IMR-90 (cell line): Measurements from ENCODE around the gene TTLL12. TPM values are rescaled to one million over a fixed set of nuclear protein-coding genes. Genes with fewer than 3 reads are reported as not detected.

Experiments
- ATAC-seq: fragments of 200-7000 bp; cut with Tn5 transposase; 2 replicates; pipeline ENCODE4 v1.9.1; 2020; ENCODE audit warnings: low read depth, mild to moderate bottlenecking, moderate library complexity
- BruUV-seq: library from RNA; stranded (reverse); fragments of 400-500 nt; replicated peaks from 2 replicates; lab custom pipeline; 2021; lab: Mats Ljungman, UMichigan
- CTCF ChIA-PET: fragments of 300-600 bp; formaldehyde crosslinking; extraction: SDS; loops from one replicate; lab custom pipeline; 2021; ENCODE audit warnings: antibody characterized with exemption; lab: Yijun Ruan, JAX
- POLR2A ChIA-PET: fragments of 300-600 bp; sonication (Branson Sonifier 250); formaldehyde crosslinking; loops from one replicate; lab custom pipeline; 2022; ENCODE audit warnings: antibody characterized with exemption; ENCODE audit not compliant: unreplicated experiment; lab: Charles Lee
- DNase-seq: peaks from one replicate; pipeline ENCODE4 v3.0.0; 2013
- H2AFZ ChIP-seq: replicated peaks from 2 replicates; pipeline ENCODE3; 2013; ENCODE audit warnings: low read length, mild to moderate bottlenecking; ENCODE audit not compliant: poor library complexity
- H2AK5ac ChIP-seq: 2 replicates; pipeline ENCODE4 v1.6.1; 2013; ENCODE audit warnings: low read depth, low read length, inconsistent platforms
- H2AK9ac ChIP-seq: replicated peaks from 2 replicates; pipeline ENCODE3; 2013; ENCODE audit warnings: mild to moderate bottlenecking, low read depth, low read length, moderate library complexity; ENCODE audit not compliant: poor library complexity
- H2BK120ac ChIP-seq: 2 replicates; pipeline ENCODE4 v1.6.1; 2013; ENCODE audit warnings: low read depth, low read length, inconsistent platforms
- H2BK15ac ChIP-seq: 3 replicates; pipeline ENCODE4 v1.6.1; 2013; ENCODE audit warnings: low read depth, low read length, inconsistent platforms
- H2BK20ac ChIP-seq: 2 replicates; pipeline ENCODE4 v1.6.1; 2013; ENCODE audit warnings: low read depth, mild to moderate bottlenecking, inconsistent platforms, low read length, moderate library complexity
- H2BK5ac ChIP-seq: 2 replicates; pipeline ENCODE4 v1.6.1; 2013; ENCODE audit warnings: mild to moderate bottlenecking, low read depth, low read length, inconsistent platforms; ENCODE audit not compliant: poor library complexity, severe bottlenecking
- H3K14ac ChIP-seq: replicated peaks from 2 replicates; pipeline ENCODE4 v1.6.1; 2013; ENCODE audit warnings: low read depth, low read length, inconsistent platforms
- H3K18ac ChIP-seq: 2 replicates; pipeline ENCODE4 v1.6.1; 2013; ENCODE audit warnings: low read depth, low read length, control low read depth
- H3K23ac ChIP-seq: 2 replicates; pipeline ENCODE4 v1.6.1; 2013; ENCODE audit warnings: low read depth, low read length, inconsistent platforms
- H3K27ac ChIP-seq: 2 replicates; pipeline ENCODE4 v1.5.1; 2013; ENCODE audit warnings: mild to moderate bottlenecking, control low read depth, low read length; ENCODE audit not compliant: insufficient read depth
- H3K27me3 ChIP-seq: 2 replicates; pipeline ENCODE4 v1.6.1; 2013; ENCODE audit warnings: low read length; ENCODE audit not compliant: control insufficient read depth, insufficient read depth
- H3K36me3 ChIP-seq: 2 replicates; pipeline ENCODE4 v1.6.1; 2013; ENCODE audit warnings: low read length, mixed read lengths; ENCODE audit not compliant: control insufficient read depth, insufficient read depth
- H3K4ac ChIP-seq: 2 replicates; pipeline ENCODE4 v1.6.1; 2013; ENCODE audit warnings: low read depth, low read length, inconsistent platforms
- H3K4me1 ChIP-seq: 2 replicates; pipeline ENCODE4 v1.6.1; 2013; ENCODE audit warnings: low read length, mixed read lengths; ENCODE audit not compliant: control insufficient read depth, insufficient read depth
- H3K4me2 ChIP-seq: 2 replicates; pipeline ENCODE4 v1.6.1; 2013; ENCODE audit warnings: low read depth, mild to moderate bottlenecking, control low read depth, low read length, moderate library complexity
- H3K4me3 ChIP-seq: 2 replicates; pipeline ENCODE4 v1.5.1; 2013; ENCODE audit warnings: low read depth, mild to moderate bottlenecking, control low read depth, low read length, moderate library complexity; ENCODE audit not compliant: insufficient read depth
- H3K56ac ChIP-seq: 2 replicates; pipeline ENCODE4 v1.6.1; 2013; ENCODE audit warnings: low read length, inconsistent platforms; ENCODE audit not compliant: insufficient read depth; ENCODE audit errors: extremely low read depth
- H3K79me1 ChIP-seq, 2 experiments: 2 replicates each; pipeline ENCODE4 v1.6.1; 2013; ENCODE audit warnings: low read length in 2 of 2, inconsistent platforms in 1 of 2, low read depth in 1 of 2
- H3K9ac ChIP-seq: 2 replicates; pipeline ENCODE4 v1.6.1; 2013; ENCODE audit warnings: low read depth, low read length, control low read depth
- H3K9me1 ChIP-seq: 2 replicates; pipeline ENCODE4 v1.6.1; 2013; ENCODE audit warnings: low read length, inconsistent platforms; ENCODE audit not compliant: insufficient read depth
- H3K9me3 ChIP-seq: 2 replicates; pipeline ENCODE4 v1.6.1; 2013; ENCODE audit warnings: low read length; ENCODE audit not compliant: control insufficient read depth, insufficient read depth
- H4K20me1 ChIP-seq: 2 replicates; pipeline ENCODE4 v1.6.1; 2013; ENCODE audit warnings: low read length, inconsistent platforms; ENCODE audit not compliant: insufficient read depth
- H4K5ac ChIP-seq: 2 replicates; pipeline ENCODE4 v1.6.1; 2013; ENCODE audit warnings: mild to moderate bottlenecking, low read depth, low read length, control low read depth
- H4K8ac ChIP-seq, 2 experiments: 2 replicates each; pipeline ENCODE4 v1.6.1; 2013; ENCODE audit warnings: low read depth in 2 of 2, low read length in 2 of 2, control low read depth in 1 of 2, inconsistent platforms in 1 of 2
- H4K91ac ChIP-seq: 2 replicates; pipeline ENCODE4 v1.6.1; 2013; ENCODE audit warnings: low read depth, low read length, inconsistent platforms; ENCODE audit not compliant: insufficient read depth
- BHLHE40 ChIP-seq: fragments of 150-350 bp; IDR thresholded peaks from 2 replicates; pipeline ENCODE4 v1.6.1; 2016; ENCODE audit warnings: mild to moderate bottlenecking, low read depth, low read length
- CEBPB ChIP-seq: IDR thresholded peaks from 2 replicates; pipeline ENCODE4 v1.6.1; 2012; ENCODE audit warnings: low read depth, low read length, improper control_type of control experiment
- MAZ ChIP-seq: IDR thresholded peaks from 2 replicates; pipeline ENCODE4 v1.6.1; 2012; ENCODE audit warnings: low read depth, mild to moderate bottlenecking, low read length, improper control_type of control experiment, moderate library complexity, borderline replicate concordance
- NFE2L2 ChIP-seq: fragments of 150-350 bp; IDR thresholded peaks from 2 replicates; pipeline ENCODE4 v1.6.1; 2016; ENCODE audit warnings: low read depth, mild to moderate bottlenecking, low read length
- POLR2A ChIP-seq: IDR thresholded peaks from 2 replicates; pipeline ENCODE4 v1.6.1; 2012; ENCODE audit warnings: mild to moderate bottlenecking, low read depth, low read length
- RCOR1 ChIP-seq: IDR thresholded peaks from 2 replicates; pipeline ENCODE4 v1.6.1; 2012; ENCODE audit warnings: mild to moderate bottlenecking, low read length, improper control_type of control experiment; ENCODE audit not compliant: insufficient replicate concordance
- RFX5 ChIP-seq: IDR thresholded peaks from 2 replicates; pipeline ENCODE4 v1.8.0; 2012; ENCODE audit warnings: low read depth, mild to moderate bottlenecking, low read length, moderate library complexity
- SMC3 ChIP-seq: fragments of 150-350 bp; IDR thresholded peaks from 2 replicates; pipeline ENCODE4 v1.6.1; 2016; ENCODE audit warnings: low read depth, mild to moderate bottlenecking, antibody characterized with exemption, low read length, moderate library complexity
- WGBS, 2 experiments: methylation state at CpG; one replicate each; pipeline versions ENCODE4 v1.1.5 to v1.1.7; 2013; ENCODE audit warnings: missing lambda C conversion rate in 2 of 2; ENCODE audit not compliant: insufficient read length in 1 of 2; ENCODE audit errors: extremely low coverage in 2 of 2; 5-methylcytosine and 5-hydroxymethylcytosine counted together
- dilution Hi-C: fragments of 300-500 bp; cut with HindIII; formaldehyde crosslinking; loops from one replicate; pipeline ENCODE4 v1.14.3; 2018; ENCODE audit warnings: low sequenced_read_pairs; ENCODE audit not compliant: unreplicated experiment
- in situ Hi-C: fragments of 300-500 bp; cut with MboI; formaldehyde crosslinking; loops from 3 replicates; pipeline ENCODE4 v1.14.3; 2019; ENCODE audit warnings: low sequenced_read_pairs, inconsistent platforms, mixed read lengths
- intact Hi-C: fragments of 100-400 bp; cut with micrococcal nuclease; formaldehyde crosslinking; loops from 2 replicates; pipeline ENCODE4 v1.10.0; 2022
- polyA plus RNA-seq, 3 experiments: library from polyadenylated mRNA; depleted of rRNA; stranded (reverse); fragments of >200 nt; gene quantifications; 2 replicates each; pipeline ENCODE4 v1.2.3, GENCODE V29; 2012; ENCODE audit warnings: low replicate concordance in 1 of 3
- total RNA-seq: library from RNA; depleted of rRNA; stranded (reverse); fragments of >200 nt; gene quantifications from 2 replicates; pipeline ENCODE4 v1.2.3, GENCODE V29; 2012
- TF ChIP-seq, protein P1 (sequence below): fragments of 150-350 bp; IDR thresholded peaks from 2 replicates; pipeline ENCODE4 v1.6.1; 2016; ENCODE audit warnings: low read depth, mild to moderate bottlenecking, low read length, moderate library complexity, borderline replicate concordance

TTLL12 gene
- total and polyA plus RNA-seq, 2 of the 4 experiments (the other 2 are of a cell fraction) = 20.9 to 30.1 TPM

DNA sequence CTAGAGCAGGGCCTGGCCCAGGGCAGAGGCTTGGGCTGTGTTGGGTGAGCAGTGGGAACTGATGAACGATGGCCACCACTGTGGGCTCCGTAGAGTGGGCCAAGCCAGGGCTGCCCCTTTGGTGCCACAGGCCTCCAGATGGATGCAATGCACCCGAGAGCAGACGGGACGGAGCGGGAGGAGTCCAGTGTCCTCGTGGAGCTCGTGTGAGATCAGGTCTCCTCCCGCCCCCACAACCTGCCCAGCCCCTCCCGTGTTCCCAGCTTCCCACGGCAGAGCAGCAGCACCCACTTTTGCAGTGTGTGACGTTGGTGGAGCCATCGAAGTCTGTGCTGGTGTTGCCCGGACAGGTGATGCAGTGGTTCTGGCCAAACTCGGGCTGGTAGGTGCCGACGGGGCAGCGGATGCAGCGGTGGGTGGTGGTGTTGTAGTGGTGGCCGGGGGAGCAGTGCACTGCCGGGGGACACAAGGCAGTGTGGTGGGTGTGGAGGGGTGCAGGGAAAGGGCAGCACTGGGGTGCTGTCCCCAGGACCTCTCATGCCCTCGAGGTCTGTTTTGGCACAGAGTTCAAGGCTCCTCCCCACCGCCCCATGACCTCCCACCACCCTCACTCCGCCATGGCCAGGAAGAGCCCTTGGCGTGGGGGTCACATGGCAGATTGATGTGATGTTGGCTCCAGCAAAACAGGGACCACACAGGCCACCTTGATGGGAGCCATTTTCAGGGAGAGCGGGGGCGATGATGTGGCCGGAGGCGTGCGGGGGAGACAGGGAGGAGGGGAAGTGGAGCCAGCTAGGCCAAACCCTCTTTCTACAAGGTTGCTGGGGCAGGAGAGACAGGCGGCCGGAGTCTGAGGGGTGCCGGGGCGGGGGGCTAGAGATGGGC is 23.9 kb upstream of the TTLL12 start:
- DNase-seq (no peak), ATAC-seq (no peak)
- Histone ChIP-seq H3K4me1 (no peaks in the 10 kb centered on the region), H3K4ac (no peak overlapping the region), H3K9me1 (no peaks in the 10 kb centered on the region), H2BK20ac (no peak overlapping the region), H2AK5ac (no peak overlapping the region), H3K23ac (no peak overlapping the region), H3K36me3 (no peaks in the 10 kb centered on the region), H3K9me3 (no peaks in the 10 kb centered on the region), H4K5ac (no peak overlapping the region), H4K8ac (no peak overlapping the region), H3K27ac (no peak overlapping the region), H3K18ac (no peak overlapping the region), H2BK5ac (no peak overlapping the region), H3K4me3 (no peak overlapping the region), H4K20me1 (no peaks in the 10 kb centered on the region), H3K4me2 (no peak overlapping the region), H3K14ac (no peak overlapping the region), H3K79me1 (no peaks in the 10 kb centered on the region), H4K91ac (no peak overlapping the region), H2AK9ac (no peak overlapping the region), H3K9ac (no peak overlapping the region), H2BK120ac (no peak overlapping the region), H2AFZ (no peak overlapping the region), H3K56ac (no peak overlapping the region), H3K27me3 (peaks cover 37% of the 10 kb centered on the region), H2BK15ac (no peak overlapping the region)
- POLR2A ChIA-PET = no interaction called here
- CTCF ChIA-PET = no interaction called here
- WGBS, 2 experiments = 70% methylated on average over 9 of the region's 34 CpGs; no CpG with 5 or more reads in 1 of the 2 experiments
- intact Hi-C loops = no loop called here
- no TSS peak for BruUV-seq
- TF ChIP-seq CEBPB (no peak), SMC3 (no peak), NFE2L2 (no peak), POLR2A (no peak), RCOR1 (no peak), MAZ (no peak), RFX5 (no peak), BHLHE40 (no peak)
- TF ChIP-seq, protein P1, sequence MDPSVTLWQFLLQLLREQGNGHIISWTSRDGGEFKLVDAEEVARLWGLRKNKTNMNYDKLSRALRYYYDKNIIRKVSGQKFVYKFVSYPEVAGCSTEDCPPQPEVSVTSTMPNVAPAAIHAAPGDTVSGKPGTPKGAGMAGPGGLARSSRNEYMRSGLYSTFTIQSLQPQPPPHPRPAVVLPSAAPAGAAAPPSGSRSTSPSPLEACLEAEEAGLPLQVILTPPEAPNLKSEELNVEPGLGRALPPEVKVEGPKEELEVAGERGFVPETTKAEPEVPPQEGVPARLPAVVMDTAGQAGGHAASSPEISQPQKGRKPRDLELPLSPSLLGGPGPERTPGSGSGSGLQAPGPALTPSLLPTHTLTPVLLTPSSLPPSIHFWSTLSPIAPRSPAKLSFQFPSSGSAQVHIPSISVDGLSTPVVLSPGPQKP = no peak
- in situ Hi-C loops = no loop called here
- dilution Hi-C loops = no loop called here
